Trophoblast cell (in vitro differentiated cells and primary cell): ENCODE results near the gene PTRH1.

Source experiments
- DNase-seq, 2 donors: peaks; one replicate each; pipeline ENCODE4 v3.0.0-alpha.2; 2016
- H2AFZ ChIP-seq: 2 replicates; pipeline ENCODE4 v1.6.1; 2013; ENCODE audit warnings: low read length, moderate library complexity, mild to moderate bottlenecking; ENCODE audit not compliant: insufficient read depth, poor library complexity
- H2AK5ac ChIP-seq: 2 replicates; pipeline ENCODE4 v1.6.1; 2013; ENCODE audit warnings: mild to moderate bottlenecking, low read length
- H2BK120ac ChIP-seq: 2 replicates; pipeline ENCODE4 v1.6.1; 2013; ENCODE audit warnings: low read length, mild to moderate bottlenecking, moderate library complexity; ENCODE audit not compliant: insufficient read depth, poor library complexity
- H2BK12ac ChIP-seq: 2 replicates; pipeline ENCODE4 v1.6.1; 2013; ENCODE audit warnings: mild to moderate bottlenecking, low read length, moderate library complexity
- H2BK5ac ChIP-seq: 2 replicates; pipeline ENCODE4 v1.6.1; 2013; ENCODE audit warnings: low read length, low read depth, moderate library complexity, mild to moderate bottlenecking; ENCODE audit not compliant: poor library complexity
- H3K14ac ChIP-seq: 2 replicates; pipeline ENCODE4 v1.6.1; 2013; ENCODE audit warnings: mild to moderate bottlenecking, low read length
- H3K18ac ChIP-seq: 2 replicates; pipeline ENCODE4 v1.6.1; 2013; ENCODE audit warnings: mild to moderate bottlenecking, low read length
- H3K23ac ChIP-seq: 2 replicates; pipeline ENCODE4 v1.6.1; 2013; ENCODE audit warnings: low read length
- H3K27ac ChIP-seq: 2 replicates; pipeline ENCODE4 v1.5.1; 2013; ENCODE audit warnings: low read depth, mild to moderate bottlenecking, inconsistent platforms, low read length, moderate library complexity
- H3K27me3 ChIP-seq: 2 replicates; pipeline ENCODE4 v1.6.1; 2013; ENCODE audit warnings: inconsistent platforms, mild to moderate bottlenecking, low read length, moderate library complexity; ENCODE audit not compliant: insufficient read depth
- H3K36me3 ChIP-seq, 2 experiments: 1 replicate in 1 of 2; 2 replicates in 1 of 2; pipeline ENCODE4 v1.6.1; 2013; ENCODE audit warnings: low read length in 2 of 2, mild to moderate bottlenecking in 2 of 2, moderate library complexity in 1 of 2; ENCODE audit not compliant: insufficient read depth in 2 of 2, control insufficient read depth in 1 of 2
- H3K4ac ChIP-seq: 2 replicates; pipeline ENCODE4 v1.6.1; 2013; ENCODE audit warnings: low read depth, mild to moderate bottlenecking, low read length, moderate library complexity
- H3K4me1 ChIP-seq, 2 experiments: 1 replicate in 1 of 2; 2 replicates in 1 of 2; pipeline ENCODE4 v1.6.1; 2013; ENCODE audit warnings: low read length in 2 of 2, mild to moderate bottlenecking in 2 of 2, moderate library complexity in 1 of 2; ENCODE audit not compliant: insufficient read depth in 2 of 2, control insufficient read depth in 1 of 2
- H3K4me2 ChIP-seq: 2 replicates; pipeline ENCODE4 v1.6.1; 2013; ENCODE audit warnings: inconsistent platforms, mild to moderate bottlenecking, low read length, moderate library complexity
- H3K4me3 ChIP-seq: 2 replicates; pipeline ENCODE4 v1.5.1; 2013; ENCODE audit warnings: mild to moderate bottlenecking, low read depth, low read length, inconsistent platforms
- H3K79me1 ChIP-seq: one replicate; pipeline ENCODE4 v1.6.1; 2013; ENCODE audit warnings: low read length
- H3K79me2 ChIP-seq: 2 replicates; pipeline ENCODE4 v1.6.1; 2013; ENCODE audit warnings: low read length, mild to moderate bottlenecking; ENCODE audit not compliant: control insufficient read depth, insufficient read depth, poor library complexity
- H3K9ac ChIP-seq: 2 replicates; pipeline ENCODE4 v1.6.1; 2013; ENCODE audit warnings: mild to moderate bottlenecking, low read length
- H3K9me3 ChIP-seq: 2 replicates; pipeline ENCODE4 v1.6.1; 2013; ENCODE audit warnings: low read depth, mild to moderate bottlenecking, control low read depth, inconsistent platforms, low read length; ENCODE audit not compliant: insufficient read depth
- H4K12ac ChIP-seq: 2 replicates; pipeline ENCODE4 v1.6.1; 2013; ENCODE audit warnings: low read depth, mild to moderate bottlenecking, low read length, moderate library complexity
- H4K8ac ChIP-seq: 2 replicates; pipeline ENCODE4 v1.6.1; 2013; ENCODE audit warnings: low read depth, mild to moderate bottlenecking, low read length, moderate library complexity
- H4K91ac ChIP-seq: one replicate; pipeline ENCODE4 v1.6.1; 2013; ENCODE audit warnings: low read depth, mild to moderate bottlenecking, low read length, moderate library complexity
- WGBS: extraction: QIAGEN DNeasy Blood & Tissue Kit; methylation state at CpG from one replicate; pipeline ENCODE4 v1.1.7; 2013; ENCODE audit warnings: missing lambda C conversion rate; ENCODE audit not compliant: insufficient read length, insufficient coverage; ENCODE audit errors: extremely low coverage; 5-methylcytosine and 5-hydroxymethylcytosine counted together

Gene PTRH1

GRCh38 chr9:127714951-127715469 is 453 bp downstream of the PTRH1 start:
- H3K4me2 ChIP-seq = peak overlapping the region; percentile 76
- peak overlapping the region; percentile 3 for H3K14ac ChIP-seq
- no peak overlapping the region for H2BK120ac ChIP-seq
- no peak overlapping the region for H2BK12ac ChIP-seq
- H4K8ac ChIP-seq = peak overlapping the region; percentile 54
- no peaks in the 10 kb centered on the region for H3K36me3 ChIP-seq
- peaks cover 0 to 9% of the 10 kb centered on the region in 2 experiments for H3K4me1 ChIP-seq
- no peaks in the 10 kb centered on the region for H3K79me2 ChIP-seq
- H3K18ac ChIP-seq = peak overlapping the region; percentile 14
- peak overlapping the region; percentile 85 for H3K4me3 ChIP-seq
- H3K27ac ChIP-seq = no peak overlapping the region
- H4K12ac ChIP-seq = no peak overlapping the region
- no peaks in the 10 kb centered on the region for H3K9me3 ChIP-seq
- no CpG with 5 or more reads among the region's 44 CpGs for WGBS
- no peaks in the 10 kb centered on the region for H3K79me1 ChIP-seq
- H4K91ac ChIP-seq = peak overlapping the region; percentile 8
- no peak overlapping the region for H3K23ac ChIP-seq
- H3K4ac ChIP-seq = no peak overlapping the region
- no peak overlapping the region for H2BK5ac ChIP-seq
- DNase-seq = peak in 1 of 2 donors; percentile 28
- H2AK5ac ChIP-seq = no peak overlapping the region
- peak overlapping the region; percentile 54 for H3K9ac ChIP-seq
- H2AFZ ChIP-seq = peak overlapping the region; percentile 41
- peaks cover 2% of the 10 kb centered on the region for H3K27me3 ChIP-seq

GRCh38 chr9:127714020-127714750 is 1.3 kb downstream of the PTRH1 start:
- Histone ChIP-seq H4K12ac (no peak overlapping the region), H3K36me3 (no peaks in the 10 kb centered on the region), H2BK12ac (no peak overlapping the region), H3K4me2 (peak overlapping the region; percentile 76), H2AFZ (no peak overlapping the region), H2BK120ac (no peak overlapping the region), H3K27me3 (peaks cover 2% of the 10 kb centered on the region), H2BK5ac (no peak overlapping the region), H3K27ac (no peak overlapping the region), H3K79me1 (no peaks in the 10 kb centered on the region), H3K4me1 (peaks cover 0 to 9% of the 10 kb centered on the region in 2 experiments), H2AK5ac (no peak overlapping the region), H3K23ac (no peak overlapping the region), H3K4me3 (peak overlapping the region; percentile 20), H3K4ac (no peak overlapping the region), H4K91ac (no peak overlapping the region), H4K8ac (no peak overlapping the region), H3K79me2 (no peaks in the 10 kb centered on the region), H3K18ac (no peak overlapping the region), H3K14ac (no peak overlapping the region), H3K9me3 (no peaks in the 10 kb centered on the region), H3K9ac (no peak overlapping the region)
- no peak for DNase-seq
- WGBS = no CpG with 5 or more reads among the region's 19 CpGs

- H3K27ac ChIP-seq = no peak overlapping the region
- H4K12ac ChIP-seq = no peak overlapping the region
- H3K9ac ChIP-seq = no peak overlapping the region
- no peak overlapping the region for H2AK5ac ChIP-seq
- H3K36me3 ChIP-seq = no peaks in the 10 kb centered on the region
- peaks cover 2% of the 10 kb centered on the region for H3K27me3 ChIP-seq
- no peak overlapping the region for H4K91ac ChIP-seq
- no peak overlapping the region for H3K4ac ChIP-seq
- no peaks in the 10 kb centered on the region for H3K79me2 ChIP-seq
- WGBS = no CpG with 5 or more reads among the region's 10 CpGs
- H2BK5ac ChIP-seq = no peak overlapping the region
- H4K8ac ChIP-seq = no peak overlapping the region
- no peak overlapping the region for H3K18ac ChIP-seq
- H3K79me1 ChIP-seq = no peaks in the 10 kb centered on the region
- H2AFZ ChIP-seq = no peak overlapping the region
- H3K4me3 ChIP-seq = no peak overlapping the region
- no peak overlapping the region for H3K23ac ChIP-seq
- DNase-seq = no peak
- H3K4me2 ChIP-seq = no peak overlapping the region
- H3K9me3 ChIP-seq = no peaks in the 10 kb centered on the region
- H3K14ac ChIP-seq = no peak overlapping the region
- no peak overlapping the region for H2BK120ac ChIP-seq
- peaks cover 0 to 9% of the 10 kb centered on the region in 2 experiments for H3K4me1 ChIP-seq
- H2BK12ac ChIP-seq = no peak overlapping the region
Observed at GRCh38 chr9:127712867-127713266, 2.6 kb downstream of the PTRH1 start.

- H3K18ac ChIP-seq = no peak overlapping the region
- no peak overlapping the region for H4K8ac ChIP-seq
- no peak overlapping the region for H2AFZ ChIP-seq
- H4K12ac ChIP-seq = no peak overlapping the region
- H3K79me2 ChIP-seq = no peaks in the 10 kb centered on the region
- no peak overlapping the region for H3K4me2 ChIP-seq
- H3K79me1 ChIP-seq = no peaks in the 10 kb centered on the region
- H3K4me1 ChIP-seq = peaks cover 0 to 9% of the 10 kb centered on the region in 2 experiments
- no peaks in the 10 kb centered on the region for H3K36me3 ChIP-seq
- H3K14ac ChIP-seq = no peak overlapping the region
- no peak overlapping the region for H2AK5ac ChIP-seq
- H3K4me3 ChIP-seq = no peak overlapping the region
- WGBS = no CpG with 5 or more reads among the region's 11 CpGs
- H3K27me3 ChIP-seq = peaks cover 2% of the 10 kb centered on the region
- H3K9me3 ChIP-seq = no peaks in the 10 kb centered on the region
- no peak overlapping the region for H3K23ac ChIP-seq
- no peak overlapping the region for H2BK5ac ChIP-seq
- no peak overlapping the region for H2BK120ac ChIP-seq
- no peak for DNase-seq
- H3K27ac ChIP-seq = no peak overlapping the region
- no peak overlapping the region for H4K91ac ChIP-seq
- no peak overlapping the region for H2BK12ac ChIP-seq
- no peak overlapping the region for H3K4ac ChIP-seq
- no peak overlapping the region for H3K9ac ChIP-seq
Observed at GRCh38 chr9:127712371-127712770, 3.1 kb downstream of the PTRH1 start.
